IMR-90 (cell line): ENCODE results near the gene CCDC141. TPM values are rescaled to one million over a fixed set of nuclear protein-coding genes. Genes with fewer than 3 reads are reported as not detected.

Experiments
- ATAC-seq: fragments of 200-7000 bp; cut with Tn5 transposase; 2 replicates; pipeline ENCODE4 v1.9.1; 2020; ENCODE audit warnings: low read depth, mild to moderate bottlenecking, moderate library complexity
- BruUV-seq: library from RNA; stranded (reverse); fragments of 400-500 nt; replicated peaks from 2 replicates; lab custom pipeline; 2021; lab: Mats Ljungman, UMichigan
- CTCF ChIA-PET: fragments of 300-600 bp; formaldehyde crosslinking; extraction: SDS; loops from one replicate; lab custom pipeline; 2021; ENCODE audit warnings: antibody characterized with exemption; lab: Yijun Ruan, JAX
- POLR2A ChIA-PET: fragments of 300-600 bp; sonication (Branson Sonifier 250); formaldehyde crosslinking; loops from one replicate; lab custom pipeline; 2022; ENCODE audit warnings: antibody characterized with exemption; ENCODE audit not compliant: unreplicated experiment; lab: Charles Lee
- DNase-seq: peaks from one replicate; pipeline ENCODE4 v3.0.0; 2013
- H2AFZ ChIP-seq: replicated peaks from 2 replicates; pipeline ENCODE3; 2013; ENCODE audit warnings: low read length, mild to moderate bottlenecking; ENCODE audit not compliant: poor library complexity
- H2AK5ac ChIP-seq: 2 replicates; pipeline ENCODE4 v1.6.1; 2013; ENCODE audit warnings: low read depth, low read length, inconsistent platforms
- H2AK9ac ChIP-seq: replicated peaks from 2 replicates; pipeline ENCODE3; 2013; ENCODE audit warnings: mild to moderate bottlenecking, low read depth, low read length, moderate library complexity; ENCODE audit not compliant: poor library complexity
- H2BK120ac ChIP-seq: 2 replicates; pipeline ENCODE4 v1.6.1; 2013; ENCODE audit warnings: low read depth, low read length, inconsistent platforms
- H2BK15ac ChIP-seq: 3 replicates; pipeline ENCODE4 v1.6.1; 2013; ENCODE audit warnings: low read depth, low read length, inconsistent platforms
- H2BK20ac ChIP-seq: 2 replicates; pipeline ENCODE4 v1.6.1; 2013; ENCODE audit warnings: low read depth, mild to moderate bottlenecking, inconsistent platforms, low read length, moderate library complexity
- H2BK5ac ChIP-seq: 2 replicates; pipeline ENCODE4 v1.6.1; 2013; ENCODE audit warnings: mild to moderate bottlenecking, low read depth, low read length, inconsistent platforms; ENCODE audit not compliant: poor library complexity, severe bottlenecking
- H3K14ac ChIP-seq: replicated peaks from 2 replicates; pipeline ENCODE4 v1.6.1; 2013; ENCODE audit warnings: low read depth, low read length, inconsistent platforms
- H3K18ac ChIP-seq: 2 replicates; pipeline ENCODE4 v1.6.1; 2013; ENCODE audit warnings: low read depth, low read length, control low read depth
- H3K23ac ChIP-seq: 2 replicates; pipeline ENCODE4 v1.6.1; 2013; ENCODE audit warnings: low read depth, low read length, inconsistent platforms
- H3K27ac ChIP-seq: 2 replicates; pipeline ENCODE4 v1.5.1; 2013; ENCODE audit warnings: mild to moderate bottlenecking, control low read depth, low read length; ENCODE audit not compliant: insufficient read depth
- H3K27me3 ChIP-seq: 2 replicates; pipeline ENCODE4 v1.6.1; 2013; ENCODE audit warnings: low read length; ENCODE audit not compliant: control insufficient read depth, insufficient read depth
- H3K36me3 ChIP-seq: 2 replicates; pipeline ENCODE4 v1.6.1; 2013; ENCODE audit warnings: low read length, mixed read lengths; ENCODE audit not compliant: control insufficient read depth, insufficient read depth
- H3K4ac ChIP-seq: 2 replicates; pipeline ENCODE4 v1.6.1; 2013; ENCODE audit warnings: low read depth, low read length, inconsistent platforms
- H3K4me1 ChIP-seq: 2 replicates; pipeline ENCODE4 v1.6.1; 2013; ENCODE audit warnings: low read length, mixed read lengths; ENCODE audit not compliant: control insufficient read depth, insufficient read depth
- H3K4me2 ChIP-seq: 2 replicates; pipeline ENCODE4 v1.6.1; 2013; ENCODE audit warnings: low read depth, mild to moderate bottlenecking, control low read depth, low read length, moderate library complexity
- H3K4me3 ChIP-seq: 2 replicates; pipeline ENCODE4 v1.5.1; 2013; ENCODE audit warnings: low read depth, mild to moderate bottlenecking, control low read depth, low read length, moderate library complexity; ENCODE audit not compliant: insufficient read depth
- H3K56ac ChIP-seq: 2 replicates; pipeline ENCODE4 v1.6.1; 2013; ENCODE audit warnings: low read length, inconsistent platforms; ENCODE audit not compliant: insufficient read depth; ENCODE audit errors: extremely low read depth
- H3K79me1 ChIP-seq, 2 experiments: 2 replicates each; pipeline ENCODE4 v1.6.1; 2013; ENCODE audit warnings: low read length in 2 of 2, inconsistent platforms in 1 of 2, low read depth in 1 of 2
- H3K9ac ChIP-seq: 2 replicates; pipeline ENCODE4 v1.6.1; 2013; ENCODE audit warnings: low read depth, low read length, control low read depth
- H3K9me1 ChIP-seq: 2 replicates; pipeline ENCODE4 v1.6.1; 2013; ENCODE audit warnings: low read length, inconsistent platforms; ENCODE audit not compliant: insufficient read depth
- H3K9me3 ChIP-seq: 2 replicates; pipeline ENCODE4 v1.6.1; 2013; ENCODE audit warnings: low read length; ENCODE audit not compliant: control insufficient read depth, insufficient read depth
- H4K20me1 ChIP-seq: 2 replicates; pipeline ENCODE4 v1.6.1; 2013; ENCODE audit warnings: low read length, inconsistent platforms; ENCODE audit not compliant: insufficient read depth
- H4K5ac ChIP-seq: 2 replicates; pipeline ENCODE4 v1.6.1; 2013; ENCODE audit warnings: mild to moderate bottlenecking, low read depth, low read length, control low read depth
- H4K8ac ChIP-seq, 2 experiments: 2 replicates each; pipeline ENCODE4 v1.6.1; 2013; ENCODE audit warnings: low read depth in 2 of 2, low read length in 2 of 2, control low read depth in 1 of 2, inconsistent platforms in 1 of 2
- H4K91ac ChIP-seq: 2 replicates; pipeline ENCODE4 v1.6.1; 2013; ENCODE audit warnings: low read depth, low read length, inconsistent platforms; ENCODE audit not compliant: insufficient read depth
- BHLHE40 ChIP-seq: fragments of 150-350 bp; IDR thresholded peaks from 2 replicates; pipeline ENCODE4 v1.6.1; 2016; ENCODE audit warnings: mild to moderate bottlenecking, low read depth, low read length
- CEBPB ChIP-seq: IDR thresholded peaks from 2 replicates; pipeline ENCODE4 v1.6.1; 2012; ENCODE audit warnings: low read depth, low read length, improper control_type of control experiment
- CHD1 ChIP-seq: IDR thresholded peaks from 2 replicates; pipeline ENCODE4 v1.6.1; 2012; ENCODE audit warnings: low read depth, low read length, improper control_type of control experiment
- MAFK ChIP-seq: IDR thresholded peaks from 2 replicates; pipeline ENCODE4 v1.6.1; 2012; ENCODE audit warnings: low read depth, low read length, improper control_type of control experiment
- MAZ ChIP-seq: IDR thresholded peaks from 2 replicates; pipeline ENCODE4 v1.6.1; 2012; ENCODE audit warnings: low read depth, mild to moderate bottlenecking, low read length, improper control_type of control experiment, moderate library complexity, borderline replicate concordance
- MXI1 ChIP-seq: IDR thresholded peaks from 2 replicates; pipeline ENCODE4 v1.6.1; 2012; ENCODE audit warnings: low read depth, mild to moderate bottlenecking, low read length, moderate library complexity, borderline replicate concordance
- NFE2L2 ChIP-seq: fragments of 150-350 bp; IDR thresholded peaks from 2 replicates; pipeline ENCODE4 v1.6.1; 2016; ENCODE audit warnings: low read depth, mild to moderate bottlenecking, low read length
- RCOR1 ChIP-seq: IDR thresholded peaks from 2 replicates; pipeline ENCODE4 v1.6.1; 2012; ENCODE audit warnings: mild to moderate bottlenecking, low read length, improper control_type of control experiment; ENCODE audit not compliant: insufficient replicate concordance
- RFX5 ChIP-seq: IDR thresholded peaks from 2 replicates; pipeline ENCODE4 v1.8.0; 2012; ENCODE audit warnings: low read depth, mild to moderate bottlenecking, low read length, moderate library complexity
- SMC3 ChIP-seq: fragments of 150-350 bp; IDR thresholded peaks from 2 replicates; pipeline ENCODE4 v1.6.1; 2016; ENCODE audit warnings: low read depth, mild to moderate bottlenecking, antibody characterized with exemption, low read length, moderate library complexity
- WGBS, 2 experiments: methylation state at CpG; one replicate each; pipeline versions ENCODE4 v1.1.5 to v1.1.7; 2013; ENCODE audit warnings: missing lambda C conversion rate in 2 of 2; ENCODE audit not compliant: insufficient read length in 1 of 2; ENCODE audit errors: extremely low coverage in 2 of 2; 5-methylcytosine and 5-hydroxymethylcytosine counted together
- dilution Hi-C: fragments of 300-500 bp; cut with HindIII; formaldehyde crosslinking; loops from one replicate; pipeline ENCODE4 v1.14.3; 2018; ENCODE audit warnings: low sequenced_read_pairs; ENCODE audit not compliant: unreplicated experiment
- in situ Hi-C: fragments of 300-500 bp; cut with MboI; formaldehyde crosslinking; loops from 3 replicates; pipeline ENCODE4 v1.14.3; 2019; ENCODE audit warnings: low sequenced_read_pairs, inconsistent platforms, mixed read lengths
- intact Hi-C: fragments of 100-400 bp; cut with micrococcal nuclease; formaldehyde crosslinking; loops from 2 replicates; pipeline ENCODE4 v1.10.0; 2022
- polyA plus RNA-seq, 3 experiments: library from polyadenylated mRNA; depleted of rRNA; stranded (reverse); fragments of >200 nt; gene quantifications; 2 replicates each; pipeline ENCODE4 v1.2.3, GENCODE V29; 2012; ENCODE audit warnings: low replicate concordance in 1 of 3
- total RNA-seq: library from RNA; depleted of rRNA; stranded (reverse); fragments of >200 nt; gene quantifications from 2 replicates; pipeline ENCODE4 v1.2.3, GENCODE V29; 2012
- TF ChIP-seq, protein P1 (sequence below): fragments of 150-350 bp; IDR thresholded peaks from 2 replicates; pipeline ENCODE4 v1.6.1; 2017; ENCODE audit warnings: mild to moderate bottlenecking, antibody characterized with exemption, low read length, low read depth
- TF ChIP-seq, protein P2 (sequence below): conservative IDR thresholded peaks from 2 replicates; pipeline ENCODE4 v1.5.1; 2012; ENCODE audit warnings: mild to moderate bottlenecking, low read depth, low read length, improper control_type of control experiment
- TF ChIP-seq, protein P3 (sequence below): fragments of 150-350 bp; IDR thresholded peaks from 2 replicates; pipeline ENCODE4 v1.6.1; 2016; ENCODE audit warnings: low read depth, mild to moderate bottlenecking, low read length, moderate library complexity, borderline replicate concordance

CCDC141 gene
- total and polyA plus RNA-seq, 2 of the 4 experiments (the other 2 are of a cell fraction) = not detected

DNA sequence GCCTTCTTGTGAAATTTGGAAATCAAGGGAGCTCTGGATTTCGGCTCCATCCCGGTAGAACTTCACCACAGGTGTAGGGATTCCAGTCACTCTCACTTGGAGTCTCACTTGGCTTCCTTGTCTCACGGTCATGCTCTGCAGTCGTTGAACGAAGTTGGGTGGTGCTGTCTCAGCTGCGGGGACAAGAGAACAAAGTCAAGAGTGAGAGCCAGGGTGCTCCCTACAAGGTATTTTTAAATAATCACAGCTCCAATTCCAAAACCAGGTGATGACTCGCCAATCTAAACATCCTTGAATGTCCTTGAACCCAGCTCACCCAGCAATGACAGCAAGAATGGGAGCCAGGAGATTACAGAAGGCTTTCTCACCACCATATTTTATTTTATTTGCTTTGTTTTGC, 249.4 kb downstream of the CCDC141 start:
- CTCF ChIA-PET = no interaction called here

More for the DNA sequence above, 249.4 kb downstream of the CCDC141 start:
- Histone ChIP-seq H4K20me1 (no peaks in the 10 kb centered on the region), H4K8ac (no peak overlapping the region), H3K23ac (no peak overlapping the region), H3K4me1 (no peaks in the 10 kb centered on the region), H2BK120ac (no peak overlapping the region), H2AFZ (no peak overlapping the region), H2AK5ac (no peak overlapping the region), H3K9ac (no peak overlapping the region), H2BK5ac (no peak overlapping the region), H3K9me3 (no peaks in the 10 kb centered on the region), H3K14ac (no peak overlapping the region), H3K4me3 (no peak overlapping the region), H3K36me3 (no peaks in the 10 kb centered on the region), H3K56ac (no peak overlapping the region), H2AK9ac (no peak overlapping the region), H3K27me3 (no peaks in the 10 kb centered on the region), H2BK20ac (no peak overlapping the region), H2BK15ac (no peak overlapping the region), H4K91ac (no peak overlapping the region), H3K9me1 (no peaks in the 10 kb centered on the region), H3K27ac (no peak overlapping the region), H3K4me2 (no peak overlapping the region), H3K4ac (no peak overlapping the region), H3K18ac (no peak overlapping the region), H3K79me1 (no peaks in the 10 kb centered on the region), H4K5ac (no peak overlapping the region)
- no TSS peak for BruUV-seq
- no CpG with 5 or more reads among the region's 7 CpGs for WGBS, 2 experiments
- DNase-seq (no peak), ATAC-seq (no peak)
- in situ Hi-C loops = no loop called here
- intact Hi-C loops = no loop called here
- TF ChIP-seq CEBPB (no peak), MXI1 (no peak), SMC3 (no peak), NFE2L2 (no peak), RFX5 (no peak), BHLHE40 (no peak), CHD1 (no peak), RCOR1 (no peak), MAFK (no peak), MAZ (no peak)
- TF ChIP-seq, protein P1, sequence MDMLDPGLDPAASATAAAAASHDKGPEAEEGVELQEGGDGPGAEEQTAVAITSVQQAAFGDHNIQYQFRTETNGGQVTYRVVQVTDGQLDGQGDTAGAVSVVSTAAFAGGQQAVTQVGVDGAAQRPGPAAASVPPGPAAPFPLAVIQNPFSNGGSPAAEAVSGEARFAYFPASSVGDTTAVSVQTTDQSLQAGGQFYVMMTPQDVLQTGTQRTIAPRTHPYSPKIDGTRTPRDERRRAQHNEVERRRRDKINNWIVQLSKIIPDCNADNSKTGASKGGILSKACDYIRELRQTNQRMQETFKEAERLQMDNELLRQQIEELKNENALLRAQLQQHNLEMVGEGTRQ = no peak
- TF ChIP-seq, protein P2, sequence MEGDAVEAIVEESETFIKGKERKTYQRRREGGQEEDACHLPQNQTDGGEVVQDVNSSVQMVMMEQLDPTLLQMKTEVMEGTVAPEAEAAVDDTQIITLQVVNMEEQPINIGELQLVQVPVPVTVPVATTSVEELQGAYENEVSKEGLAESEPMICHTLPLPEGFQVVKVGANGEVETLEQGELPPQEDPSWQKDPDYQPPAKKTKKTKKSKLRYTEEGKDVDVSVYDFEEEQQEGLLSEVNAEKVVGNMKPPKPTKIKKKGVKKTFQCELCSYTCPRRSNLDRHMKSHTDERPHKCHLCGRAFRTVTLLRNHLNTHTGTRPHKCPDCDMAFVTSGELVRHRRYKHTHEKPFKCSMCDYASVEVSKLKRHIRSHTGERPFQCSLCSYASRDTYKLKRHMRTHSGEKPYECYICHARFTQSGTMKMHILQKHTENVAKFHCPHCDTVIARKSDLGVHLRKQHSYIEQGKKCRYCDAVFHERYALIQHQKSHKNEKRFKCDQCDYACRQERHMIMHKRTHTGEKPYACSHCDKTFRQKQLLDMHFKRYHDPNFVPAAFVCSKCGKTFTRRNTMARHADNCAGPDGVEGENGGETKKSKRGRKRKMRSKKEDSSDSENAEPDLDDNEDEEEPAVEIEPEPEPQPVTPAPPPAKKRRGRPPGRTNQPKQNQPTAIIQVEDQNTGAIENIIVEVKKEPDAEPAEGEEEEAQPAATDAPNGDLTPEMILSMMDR = no peak
- TF ChIP-seq, protein P3, sequence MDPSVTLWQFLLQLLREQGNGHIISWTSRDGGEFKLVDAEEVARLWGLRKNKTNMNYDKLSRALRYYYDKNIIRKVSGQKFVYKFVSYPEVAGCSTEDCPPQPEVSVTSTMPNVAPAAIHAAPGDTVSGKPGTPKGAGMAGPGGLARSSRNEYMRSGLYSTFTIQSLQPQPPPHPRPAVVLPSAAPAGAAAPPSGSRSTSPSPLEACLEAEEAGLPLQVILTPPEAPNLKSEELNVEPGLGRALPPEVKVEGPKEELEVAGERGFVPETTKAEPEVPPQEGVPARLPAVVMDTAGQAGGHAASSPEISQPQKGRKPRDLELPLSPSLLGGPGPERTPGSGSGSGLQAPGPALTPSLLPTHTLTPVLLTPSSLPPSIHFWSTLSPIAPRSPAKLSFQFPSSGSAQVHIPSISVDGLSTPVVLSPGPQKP = no peak
- dilution Hi-C loops = no loop called here
- POLR2A ChIA-PET = no interaction called here
